ENCODE results near the gene NPPA.

DNA sequence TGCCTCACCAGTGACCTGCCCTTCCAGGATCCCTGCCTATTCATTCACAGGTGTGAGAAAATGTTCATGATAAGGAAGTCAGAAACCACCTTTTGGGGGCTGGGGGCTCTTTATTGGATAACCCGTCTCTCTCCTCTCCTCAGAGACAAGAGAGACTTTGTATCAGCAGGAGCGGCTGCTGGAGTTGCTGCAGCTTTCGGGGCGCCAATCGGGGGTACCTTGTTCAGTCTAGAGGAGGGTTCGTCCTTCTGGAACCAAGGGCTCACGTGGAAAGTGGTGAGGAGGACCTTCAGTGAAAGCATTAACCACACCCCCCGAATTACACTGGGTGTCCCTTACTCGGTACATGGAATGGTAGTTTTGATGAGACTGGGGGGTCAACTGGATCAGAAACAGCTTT is 20.6 kb downstream of the NPPA start:
- TF ChIP-seq EZH2 (IDR thresholded peaks at IDR 0.05): no peak
- TF ChIP-seq, protein P1, sequence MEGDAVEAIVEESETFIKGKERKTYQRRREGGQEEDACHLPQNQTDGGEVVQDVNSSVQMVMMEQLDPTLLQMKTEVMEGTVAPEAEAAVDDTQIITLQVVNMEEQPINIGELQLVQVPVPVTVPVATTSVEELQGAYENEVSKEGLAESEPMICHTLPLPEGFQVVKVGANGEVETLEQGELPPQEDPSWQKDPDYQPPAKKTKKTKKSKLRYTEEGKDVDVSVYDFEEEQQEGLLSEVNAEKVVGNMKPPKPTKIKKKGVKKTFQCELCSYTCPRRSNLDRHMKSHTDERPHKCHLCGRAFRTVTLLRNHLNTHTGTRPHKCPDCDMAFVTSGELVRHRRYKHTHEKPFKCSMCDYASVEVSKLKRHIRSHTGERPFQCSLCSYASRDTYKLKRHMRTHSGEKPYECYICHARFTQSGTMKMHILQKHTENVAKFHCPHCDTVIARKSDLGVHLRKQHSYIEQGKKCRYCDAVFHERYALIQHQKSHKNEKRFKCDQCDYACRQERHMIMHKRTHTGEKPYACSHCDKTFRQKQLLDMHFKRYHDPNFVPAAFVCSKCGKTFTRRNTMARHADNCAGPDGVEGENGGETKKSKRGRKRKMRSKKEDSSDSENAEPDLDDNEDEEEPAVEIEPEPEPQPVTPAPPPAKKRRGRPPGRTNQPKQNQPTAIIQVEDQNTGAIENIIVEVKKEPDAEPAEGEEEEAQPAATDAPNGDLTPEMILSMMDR (IDR thresholded peaks at IDR 0.05): no peak
- TF ChIP-seq EZH2phosphoT487 (IDR thresholded peaks at IDR 0.05): no peak
